GM13976 (cell line): ENCODE measurements around the gene OR10A5.

Experiments used
- DNase-seq: peaks from one replicate; pipeline ENCODE4 v3.0.0; 2012; ENCODE audit warnings: low spot score
- in situ Hi-C: fragments of 300-500 bp; cut with MboI; formaldehyde crosslinking; loops from one replicate; pipeline ENCODE4 v1.12.0; 2022; ENCODE audit warnings: low sequenced_read_pairs, mixed read lengths, inconsistent platforms; ENCODE audit not compliant: unreplicated experiment
- TF ChIP-seq, protein P1 (sequence below): IDR thresholded peaks from 2 replicates; pipeline ENCODE4 v1.5.1; 2012; ENCODE audit warnings: borderline replicate concordance, mild to moderate bottlenecking; ENCODE audit not compliant: insufficient read depth; ENCODE audit errors: extremely low read depth, missing control alignments, control extremely low read depth

The OR10A5 gene

GRCh38 chr11:6824136-6824823, 21.2 kb upstream of the OR10A5 start:
- TF ChIP-seq, protein P1, sequence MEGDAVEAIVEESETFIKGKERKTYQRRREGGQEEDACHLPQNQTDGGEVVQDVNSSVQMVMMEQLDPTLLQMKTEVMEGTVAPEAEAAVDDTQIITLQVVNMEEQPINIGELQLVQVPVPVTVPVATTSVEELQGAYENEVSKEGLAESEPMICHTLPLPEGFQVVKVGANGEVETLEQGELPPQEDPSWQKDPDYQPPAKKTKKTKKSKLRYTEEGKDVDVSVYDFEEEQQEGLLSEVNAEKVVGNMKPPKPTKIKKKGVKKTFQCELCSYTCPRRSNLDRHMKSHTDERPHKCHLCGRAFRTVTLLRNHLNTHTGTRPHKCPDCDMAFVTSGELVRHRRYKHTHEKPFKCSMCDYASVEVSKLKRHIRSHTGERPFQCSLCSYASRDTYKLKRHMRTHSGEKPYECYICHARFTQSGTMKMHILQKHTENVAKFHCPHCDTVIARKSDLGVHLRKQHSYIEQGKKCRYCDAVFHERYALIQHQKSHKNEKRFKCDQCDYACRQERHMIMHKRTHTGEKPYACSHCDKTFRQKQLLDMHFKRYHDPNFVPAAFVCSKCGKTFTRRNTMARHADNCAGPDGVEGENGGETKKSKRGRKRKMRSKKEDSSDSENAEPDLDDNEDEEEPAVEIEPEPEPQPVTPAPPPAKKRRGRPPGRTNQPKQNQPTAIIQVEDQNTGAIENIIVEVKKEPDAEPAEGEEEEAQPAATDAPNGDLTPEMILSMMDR, result no peak
- in situ Hi-C loops, result no loop called here
- no peak for DNase-seq

DNA sequence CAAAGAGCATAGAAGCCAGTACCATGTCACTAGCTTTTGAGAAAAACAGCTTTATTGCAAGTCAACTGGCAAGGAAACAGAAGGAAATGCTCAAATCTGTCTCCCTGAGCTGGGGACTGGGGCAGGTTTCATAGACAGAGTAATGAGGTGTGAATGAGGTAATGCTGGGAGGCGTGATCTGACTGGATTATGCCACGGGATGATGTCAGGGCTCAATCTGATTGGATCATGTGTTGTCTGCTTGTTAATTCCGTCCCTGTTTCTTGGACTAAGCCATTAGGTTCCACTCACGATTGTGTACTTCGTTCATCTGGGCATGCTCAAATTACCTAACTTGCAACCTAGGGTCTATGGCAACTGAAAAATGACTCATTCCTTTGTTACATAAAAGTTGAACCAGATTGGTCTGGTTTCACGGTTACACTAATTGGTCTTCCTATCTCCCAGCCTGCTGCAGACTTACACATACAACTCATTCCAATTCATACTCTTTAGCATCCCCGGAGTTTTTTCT, 20.2 kb upstream of the OR10A5 start:
- TF ChIP-seq, protein P1, result no peak
- no peak for DNase-seq
- in situ Hi-C loops, result no loop called here

DNA sequence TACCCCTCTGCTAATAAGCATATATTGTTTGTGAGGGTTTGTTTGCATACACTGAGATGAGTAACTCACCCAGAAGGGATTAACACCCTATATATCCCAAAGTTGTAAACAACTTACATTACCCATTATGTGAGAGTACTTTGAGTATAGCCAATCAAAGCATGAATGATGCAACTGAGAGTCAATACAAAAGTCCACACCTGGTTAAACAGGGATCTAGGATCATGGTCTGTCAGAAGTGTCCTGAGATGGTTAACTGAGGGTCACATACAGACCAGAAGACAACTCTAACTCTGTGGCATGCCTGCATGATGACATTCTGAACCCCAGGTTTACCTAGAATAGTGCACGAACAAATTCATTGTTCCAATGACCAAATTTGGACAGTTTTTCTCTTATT, 17.4 kb upstream of the OR10A5 start:
- in situ Hi-C loops, result no loop called here
- DNase-seq, result no peak
- TF ChIP-seq, protein P1, result no peak

DNA sequence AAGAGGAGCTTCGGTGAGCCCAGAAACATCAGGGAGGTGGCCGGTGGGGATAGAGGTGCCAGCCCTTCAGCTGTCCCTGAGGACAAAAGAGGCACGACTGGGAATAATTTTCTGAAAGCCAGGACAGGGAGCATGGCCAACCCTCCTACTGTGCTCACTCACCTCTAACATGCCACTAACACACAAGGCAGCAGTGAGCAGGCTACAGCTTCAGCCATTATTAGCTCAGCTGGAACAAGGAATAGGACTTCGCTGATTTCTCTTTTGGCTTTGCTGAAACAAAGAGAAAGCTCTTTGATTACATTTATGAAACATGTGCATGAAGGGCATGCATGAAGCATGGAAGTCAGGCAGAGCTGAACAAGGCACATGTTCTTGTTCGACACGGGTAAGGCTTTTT, 12.1 kb upstream of the OR10A5 start:
- in situ Hi-C loops, result no loop called here
- TF ChIP-seq, protein P1, result no peak
- DNase-seq, result no peak

DNA sequence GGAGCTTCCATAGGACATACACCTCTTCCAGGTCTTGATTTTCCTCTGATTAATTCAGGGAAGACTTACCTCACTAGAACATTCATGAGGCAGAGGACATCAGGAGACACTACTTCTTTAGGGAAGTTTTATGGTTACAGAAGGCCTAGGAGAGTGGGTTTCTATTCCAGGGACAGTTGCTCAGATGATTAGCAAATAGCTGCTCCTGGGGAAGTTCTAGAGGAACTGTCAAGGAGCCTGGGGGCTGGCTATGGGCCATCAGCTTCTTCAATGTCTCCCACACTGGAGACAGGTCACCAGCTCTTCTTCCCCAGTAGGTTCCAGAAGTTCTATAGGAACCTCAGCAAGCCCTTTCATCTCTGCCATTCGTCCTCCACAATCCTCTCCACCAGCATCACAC, 11.5 kb upstream of the OR10A5 start:
- DNase-seq, result no peak
- TF ChIP-seq, protein P1, result no peak
- in situ Hi-C loops, result no loop called here

GRCh38 chr11:6841694-6842093, 3.8 kb upstream of the OR10A5 start:
- in situ Hi-C loops, result no loop called here
- TF ChIP-seq, protein P1, result no peak
- no peak for DNase-seq

- no peak for DNase-seq
- in situ Hi-C loops, result no loop called here
- TF ChIP-seq, protein P1, result no peak
These were observed 1.8 kb upstream of the OR10A5 start for GRCh38 chr11:6843670-6844069.
